GM10248 (cell line): ENCODE results near the gene EML5.
A peak's percentile ranks its signal among the peaks of the same experiment; 100 is the strongest.
"Not testable (repeated sequence)": the region's sequence is repeated elsewhere in the genome, so short reads cannot be mapped to it uniquely, and the experiment has no call there.

Source experiments
- CTCF ChIA-PET: fragments of 300-600 bp; sonication (Branson Sonifier 250); formaldehyde crosslinking; extraction: SDS; loops from one replicate; lab custom pipeline; 2021; ENCODE audit warnings: antibody characterized with exemption; lab: Yijun Ruan, JAX
- POLR2A ChIA-PET: fragments of 350-650 bp; sonication (Branson Sonifier 250); formaldehyde crosslinking; extraction: SDS; loops from one replicate; lab custom pipeline; 2020; ENCODE audit warnings: antibody characterized with exemption; lab: Yijun Ruan, JAX
- DNase-seq: peaks from one replicate; pipeline ENCODE4 v3.0.0; 2012; ENCODE audit errors: extremely low spot score
- TF ChIP-seq, protein P1 (sequence below): IDR thresholded peaks from 2 replicates; pipeline ENCODE4 v1.5.1; 2012; ENCODE audit warnings: mild to moderate bottlenecking, low read depth; ENCODE audit errors: extremely low read depth, missing control alignments, control extremely low read depth

EML5 gene

DNA sequence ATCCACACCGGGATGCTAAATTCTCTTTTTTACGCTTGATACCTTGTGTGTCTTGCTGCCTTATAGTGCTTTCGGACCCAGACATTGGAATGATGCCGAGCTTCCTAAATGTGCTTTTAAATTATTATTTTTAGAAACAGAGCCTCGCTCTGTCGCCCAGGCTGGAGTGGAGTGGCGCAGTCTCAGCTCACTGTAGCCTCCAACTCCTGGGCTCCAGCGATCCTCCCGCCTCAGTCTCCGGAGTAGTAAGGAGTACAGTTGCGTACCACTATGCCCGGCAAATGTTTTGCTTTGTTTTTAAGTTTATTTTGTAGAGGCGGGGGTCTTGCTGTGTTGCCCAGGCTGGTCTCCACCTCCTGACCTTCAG, 489 bp upstream of the EML5 start:
- POLR2A ChIA-PET, result no interaction called here
- TF ChIP-seq, protein P1, sequence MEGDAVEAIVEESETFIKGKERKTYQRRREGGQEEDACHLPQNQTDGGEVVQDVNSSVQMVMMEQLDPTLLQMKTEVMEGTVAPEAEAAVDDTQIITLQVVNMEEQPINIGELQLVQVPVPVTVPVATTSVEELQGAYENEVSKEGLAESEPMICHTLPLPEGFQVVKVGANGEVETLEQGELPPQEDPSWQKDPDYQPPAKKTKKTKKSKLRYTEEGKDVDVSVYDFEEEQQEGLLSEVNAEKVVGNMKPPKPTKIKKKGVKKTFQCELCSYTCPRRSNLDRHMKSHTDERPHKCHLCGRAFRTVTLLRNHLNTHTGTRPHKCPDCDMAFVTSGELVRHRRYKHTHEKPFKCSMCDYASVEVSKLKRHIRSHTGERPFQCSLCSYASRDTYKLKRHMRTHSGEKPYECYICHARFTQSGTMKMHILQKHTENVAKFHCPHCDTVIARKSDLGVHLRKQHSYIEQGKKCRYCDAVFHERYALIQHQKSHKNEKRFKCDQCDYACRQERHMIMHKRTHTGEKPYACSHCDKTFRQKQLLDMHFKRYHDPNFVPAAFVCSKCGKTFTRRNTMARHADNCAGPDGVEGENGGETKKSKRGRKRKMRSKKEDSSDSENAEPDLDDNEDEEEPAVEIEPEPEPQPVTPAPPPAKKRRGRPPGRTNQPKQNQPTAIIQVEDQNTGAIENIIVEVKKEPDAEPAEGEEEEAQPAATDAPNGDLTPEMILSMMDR, result no peak
- CTCF ChIA-PET, result interaction anchor here (1.3 to 1.9 kb wide), 3 partner anchors 9 to 125 kb away, joined by 4 to 9 read pairs (median 5); no protein-coding TSS in a partner anchor

DNA sequence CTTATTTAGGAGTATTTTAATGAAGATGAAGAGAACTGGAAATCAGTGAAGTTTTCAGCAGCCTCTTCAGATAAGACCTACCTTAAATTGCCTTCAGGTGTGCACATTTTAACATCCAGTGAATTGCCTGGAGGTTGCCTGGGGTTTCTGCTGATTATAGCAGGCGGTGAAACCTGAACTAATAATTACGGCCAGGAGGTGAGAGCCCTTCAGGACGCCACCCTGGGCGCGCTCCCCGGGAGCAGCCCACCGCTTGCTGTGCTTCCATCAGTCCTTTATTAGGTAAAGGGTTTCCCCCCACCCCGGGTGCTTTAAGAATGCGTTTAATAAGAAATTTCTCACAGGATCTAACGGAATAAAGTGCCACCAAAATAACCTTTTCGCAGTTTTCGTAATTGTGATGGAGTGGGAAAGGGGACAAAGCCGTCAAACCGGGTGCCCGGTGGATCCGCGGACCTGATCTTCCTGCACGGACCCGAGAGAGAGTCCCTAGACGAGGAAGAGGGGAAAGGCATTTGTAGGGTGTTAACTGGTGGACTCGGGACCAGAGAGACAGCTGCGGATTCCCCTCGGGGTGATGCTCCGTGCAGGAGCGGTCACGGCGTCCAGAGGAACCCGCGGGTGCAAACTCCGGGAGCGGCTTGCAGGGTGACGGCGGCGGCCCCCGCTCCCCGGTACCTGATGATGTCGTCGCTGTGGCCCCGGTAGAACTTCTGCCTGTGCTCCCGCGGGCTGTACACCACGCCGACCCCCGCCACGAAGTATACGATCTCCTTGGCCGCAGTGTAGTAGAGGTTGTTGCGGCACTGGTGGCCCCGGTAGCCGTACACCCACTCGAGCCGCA, 902 bp downstream of the EML5 start:
- POLR2A ChIA-PET, result no interaction called here
- peak; percentile 5 for DNase-seq
- TF ChIP-seq, protein P1, result no peak

More for the DNA sequence above, 489 bp upstream of the EML5 start:
- DNase-seq, result no peak

DNA sequence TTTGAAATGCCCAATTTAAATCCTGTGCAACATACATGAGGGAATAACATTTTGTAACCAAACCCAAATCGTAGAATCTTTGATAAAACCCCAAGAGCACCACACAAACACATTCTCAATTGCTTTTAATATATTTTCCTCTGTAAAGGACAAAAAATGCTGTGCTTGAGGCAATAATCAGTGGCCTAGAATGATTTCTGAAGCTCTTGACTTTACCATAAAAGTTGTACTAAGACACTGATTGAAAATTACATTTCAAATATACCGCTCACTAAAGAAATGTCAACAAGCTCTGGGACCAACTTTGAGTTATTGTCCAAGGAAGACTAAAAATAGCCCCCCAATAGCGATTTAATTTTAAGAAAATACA, 1.5 kb downstream of the EML5 start:
- no peak for DNase-seq
- POLR2A ChIA-PET, result no interaction called here
- CTCF ChIA-PET, result interaction anchor here (1.2 kb wide), 1 partner anchor 33 kb away, joined by 3 read pairs; the partner anchor contains the start of gene TTC8
- TF ChIP-seq, protein P1, result no peak

More for the DNA sequence above, 902 bp downstream of the EML5 start:
- CTCF ChIA-PET, result interaction anchor here (1.2 to 1.9 kb wide), 2 partner anchors 33 to 124 kb away, joined by 3 to 9 read pairs; partner anchors contain the start of gene TTC8

DNA sequence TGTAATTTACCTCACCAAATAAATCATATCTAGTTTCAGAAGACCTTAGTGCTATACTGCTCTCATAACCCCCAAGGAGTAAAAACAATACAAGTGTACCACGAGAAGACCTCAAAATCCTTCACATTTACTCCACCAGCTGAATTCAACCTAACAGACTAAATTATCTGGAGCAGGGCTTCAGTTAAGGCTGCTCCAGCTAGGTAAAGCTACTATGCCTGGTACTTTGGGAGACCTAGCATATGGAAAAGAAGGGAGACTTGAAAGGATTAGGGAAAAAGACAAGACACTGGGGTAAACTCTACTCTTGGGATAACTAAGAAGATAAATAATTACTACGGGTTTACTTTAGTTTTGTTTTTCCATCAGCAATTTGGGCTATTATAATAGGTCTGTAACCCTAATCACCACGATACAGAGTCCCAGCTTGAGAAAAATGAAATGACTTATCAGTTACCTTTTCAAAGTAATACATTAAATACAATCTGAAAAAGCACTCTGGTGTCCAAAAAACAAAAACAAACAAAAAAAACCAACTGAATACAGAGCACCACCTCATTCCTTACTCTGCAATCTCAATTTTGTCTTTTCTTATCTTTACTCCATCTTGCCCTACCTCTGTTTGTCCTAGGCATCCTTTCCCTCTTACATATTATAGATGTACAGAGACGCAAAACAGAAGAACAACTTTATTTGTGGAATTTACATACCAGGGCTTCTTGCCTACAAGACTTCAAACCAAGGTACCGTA, 2.1 kb downstream of the EML5 start:
- CTCF ChIA-PET, result interaction anchor here (1.2 to 1.3 kb wide), 2 partner anchors 34 to 40 kb away, joined by 3 to 4 read pairs; partner anchors contain the start of gene TTC8
- DNase-seq, result no peak
- POLR2A ChIA-PET, result no interaction called here
- TF ChIP-seq, protein P1, result no peak

DNA sequence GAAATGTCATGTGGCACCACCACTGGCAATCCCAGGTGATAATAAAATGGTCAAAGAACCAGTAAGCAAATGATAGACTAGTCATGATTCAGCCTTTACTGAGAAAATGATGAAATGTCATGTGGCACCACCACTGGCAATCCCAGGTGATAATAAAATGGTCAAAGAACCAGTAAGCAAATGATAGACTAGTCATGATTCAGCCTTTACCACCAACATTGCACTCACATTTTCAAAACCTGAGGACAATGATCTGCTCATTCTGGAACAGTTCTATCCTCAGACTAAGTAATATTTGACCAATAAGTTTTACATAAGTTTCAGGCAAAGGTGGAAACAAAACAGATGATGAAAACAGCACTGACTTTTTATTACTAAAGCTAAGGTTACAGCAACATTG, 3.2 kb downstream of the EML5 start:
- CTCF ChIA-PET, result interaction anchor here (1.3 kb wide), 1 partner anchor 39 kb away, joined by 4 read pairs; no protein-coding TSS in a partner anchor
- POLR2A ChIA-PET, DNase-seq: not testable (repeated sequence)

DNA sequence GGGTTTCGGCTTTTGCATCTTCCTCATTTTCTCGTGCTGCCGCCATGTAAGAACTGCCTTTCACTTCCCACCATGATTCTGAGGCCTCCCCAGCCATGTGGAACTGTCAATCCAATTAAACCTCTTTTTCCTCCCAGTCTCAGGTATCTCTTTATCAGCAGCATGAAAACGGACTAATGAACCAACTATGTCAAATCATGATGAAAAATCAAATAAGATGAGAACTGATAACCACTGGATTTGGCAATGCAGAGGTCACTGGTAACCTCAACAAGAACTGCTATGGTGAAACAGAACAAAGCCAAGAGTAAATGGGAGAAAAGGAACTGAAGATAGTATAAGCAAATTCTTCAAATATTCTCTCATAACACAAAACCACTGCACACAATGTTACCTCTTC, 6.0 kb downstream of the EML5 start:
- no peak for DNase-seq
- TF ChIP-seq, protein P1, result no peak
- ChIA-PET POLR2A (no interaction called here), CTCF (no interaction called here)

DNA sequence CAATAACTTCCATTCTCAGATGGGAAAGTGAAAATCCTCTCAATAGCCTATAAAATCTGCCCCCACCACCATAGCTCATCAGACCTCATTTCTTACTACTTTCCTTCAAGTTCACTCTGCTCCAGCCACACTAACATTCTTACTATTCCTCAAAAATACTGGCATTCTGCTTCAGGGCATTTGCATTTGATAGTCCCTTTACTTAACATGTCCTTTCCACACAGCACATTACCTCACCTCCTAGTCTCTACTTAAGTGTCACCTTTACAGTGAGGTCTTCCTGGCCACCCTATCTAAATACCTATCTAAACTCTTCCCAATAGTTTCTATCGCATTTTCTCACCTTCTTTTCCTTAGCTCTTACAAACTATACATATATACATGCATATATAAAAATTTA, 6.8 kb downstream of the EML5 start:
- TF ChIP-seq, protein P1, result no peak
- ChIA-PET POLR2A (no interaction called here), CTCF (no interaction called here)
- no peak for DNase-seq
